GM18520 (cell line): ENCODE data around the gene PCBP3.
"Not testable (repeated sequence)": the region's sequence is repeated elsewhere in the genome, so short reads cannot be mapped to it uniquely, and the experiment has no call there.

Source experiments
- ATAC-seq: cut with Tn5 transposase; IDR thresholded peaks from one replicate; pipeline ENCODE4 v1.9.1; 2021; ENCODE audit not compliant: unreplicated experiment

Gene PCBP3

GRCh38 chr21:45823100-45823681 is 179.7 kb downstream of the PCBP3 start:
- ATAC-seq = no peak

DNA sequence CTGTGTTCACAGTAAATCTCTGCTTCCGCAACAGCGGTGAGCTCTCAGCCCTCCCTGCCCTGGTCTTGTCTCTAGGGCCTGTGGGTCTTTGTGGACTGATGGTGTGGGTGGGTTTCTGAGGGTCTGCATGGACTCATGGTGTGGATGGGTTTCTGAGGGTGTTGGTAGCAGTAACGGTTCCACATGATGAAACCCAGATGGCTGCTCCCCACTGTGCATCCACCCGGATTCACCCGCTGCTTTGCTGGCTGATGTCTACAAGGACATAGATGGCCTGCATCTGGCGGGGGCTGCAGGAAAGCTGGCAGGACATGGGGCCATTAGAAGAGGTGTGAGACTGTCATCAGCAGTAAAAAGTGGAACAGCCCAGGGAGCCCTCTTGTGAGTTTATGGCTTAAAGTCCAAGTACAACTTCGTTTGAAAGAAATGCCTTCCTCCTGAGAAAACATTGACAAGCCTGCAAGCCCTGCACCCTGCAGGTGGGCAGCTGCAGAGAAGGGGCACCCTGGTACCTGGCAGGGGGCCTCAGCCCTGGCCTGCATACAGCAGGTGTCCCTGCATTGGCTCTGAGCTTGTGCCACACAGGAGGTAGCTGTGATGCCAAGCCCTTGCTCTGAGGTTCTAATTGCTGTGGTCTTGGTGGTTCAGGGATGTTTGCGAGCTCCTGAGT is 181.2 kb downstream of the PCBP3 start:
- no peak for ATAC-seq

GRCh38 chr21:45825219-45825618 is 181.7 kb downstream of the PCBP3 start:
- ATAC-seq = no peak

DNA sequence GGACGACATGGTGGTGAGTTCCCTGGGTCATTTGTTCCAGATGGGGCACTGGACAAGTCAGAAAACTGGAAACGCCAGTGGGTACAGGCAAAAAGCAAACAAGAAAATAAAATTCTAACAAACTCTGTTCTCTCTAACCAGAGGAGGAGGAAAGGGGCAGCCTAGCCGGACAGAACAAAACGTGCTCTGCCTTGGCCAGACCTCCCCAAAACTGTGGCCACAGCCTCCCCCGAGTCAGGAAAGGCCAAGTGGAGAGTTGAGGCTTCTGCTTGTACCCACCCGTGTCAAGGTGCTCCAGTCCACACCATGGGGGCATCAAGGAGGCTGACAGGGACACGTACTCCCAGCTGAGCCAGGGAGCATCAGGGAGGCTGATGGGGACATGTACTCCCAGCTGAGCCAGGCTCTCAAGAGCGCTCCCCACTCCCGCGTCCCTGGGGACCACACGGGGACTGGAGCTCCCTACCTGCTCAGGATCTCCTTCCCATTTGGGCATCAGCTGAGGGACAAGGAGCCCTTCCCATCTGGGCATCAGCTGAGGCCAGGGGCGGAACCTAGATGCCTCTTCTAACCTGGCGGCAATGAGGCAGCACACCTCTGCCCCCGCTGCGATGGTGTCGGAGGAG is 183.3 kb downstream of the PCBP3 start:
- no peak for ATAC-seq

GRCh38 chr21:45827302-45827692 is 183.8 kb downstream of the PCBP3 start:
- ATAC-seq = no peak

DNA sequence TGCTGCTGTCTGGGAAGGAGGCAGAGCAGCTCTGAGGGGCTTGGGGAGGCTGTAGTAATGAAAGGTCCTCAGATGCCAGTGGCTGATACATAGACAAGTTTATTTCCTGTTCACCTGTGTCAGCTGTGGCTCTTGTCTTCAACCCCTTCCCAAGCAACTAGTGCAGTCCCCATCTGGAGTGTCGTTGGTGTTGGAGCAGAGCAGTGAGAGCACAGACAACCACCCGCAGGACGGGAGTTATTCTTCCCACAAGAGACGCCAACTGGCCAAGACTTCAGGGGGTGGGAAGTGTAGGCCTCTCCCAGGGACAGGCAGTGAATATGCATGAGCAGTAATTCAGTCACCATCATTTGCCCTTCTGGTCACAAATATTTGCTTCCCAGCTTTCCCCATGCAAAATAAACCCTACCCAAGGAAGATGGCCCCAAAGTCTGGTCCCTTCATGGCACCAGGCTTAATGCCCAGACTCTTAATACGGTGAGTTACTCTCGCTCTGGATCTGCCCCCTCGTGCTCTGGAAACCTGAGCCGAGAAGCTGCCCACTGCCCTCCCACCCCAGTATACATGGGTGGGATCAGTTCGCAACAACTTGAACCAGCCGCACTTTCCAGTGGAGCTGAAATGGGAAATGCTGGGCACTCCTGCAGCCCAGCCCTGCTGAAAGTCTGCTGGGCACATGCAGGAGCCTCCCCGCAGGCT is 184.5 kb downstream of the PCBP3 start:
- ATAC-seq = no peak

GRCh38 chr21:45828580-45829570 is 185.3 kb downstream of the PCBP3 start:
- ATAC-seq = no peak

- no peak for ATAC-seq
Measured at GRCh38 chr21:45829668-45830067, 186.1 kb downstream of the PCBP3 start.

DNA sequence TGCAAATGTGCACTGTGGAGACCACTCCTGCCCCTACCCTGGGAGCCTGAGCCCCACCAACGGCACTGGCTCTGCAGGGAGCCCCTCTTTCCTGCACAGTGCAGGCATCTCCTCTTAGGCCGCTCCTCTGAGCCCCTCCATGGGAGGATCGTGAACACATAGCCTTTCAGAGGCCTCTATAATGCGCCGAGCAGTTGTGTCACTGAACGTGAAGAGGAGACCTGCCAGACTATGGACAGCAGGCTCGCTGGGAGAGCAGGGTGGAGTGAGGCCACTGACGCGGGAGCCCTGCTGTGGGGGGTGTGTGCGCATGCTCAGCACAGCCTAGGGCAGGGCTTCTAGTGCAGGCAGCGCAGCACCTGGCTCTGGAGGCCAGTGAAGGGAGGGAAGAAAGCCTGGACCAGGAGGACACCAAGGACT is 186.7 kb downstream of the PCBP3 start:
- no peak for ATAC-seq

- ATAC-seq = no peak
Measured at GRCh38 chr21:45830720-45831366, 187.3 kb downstream of the PCBP3 start.

DNA sequence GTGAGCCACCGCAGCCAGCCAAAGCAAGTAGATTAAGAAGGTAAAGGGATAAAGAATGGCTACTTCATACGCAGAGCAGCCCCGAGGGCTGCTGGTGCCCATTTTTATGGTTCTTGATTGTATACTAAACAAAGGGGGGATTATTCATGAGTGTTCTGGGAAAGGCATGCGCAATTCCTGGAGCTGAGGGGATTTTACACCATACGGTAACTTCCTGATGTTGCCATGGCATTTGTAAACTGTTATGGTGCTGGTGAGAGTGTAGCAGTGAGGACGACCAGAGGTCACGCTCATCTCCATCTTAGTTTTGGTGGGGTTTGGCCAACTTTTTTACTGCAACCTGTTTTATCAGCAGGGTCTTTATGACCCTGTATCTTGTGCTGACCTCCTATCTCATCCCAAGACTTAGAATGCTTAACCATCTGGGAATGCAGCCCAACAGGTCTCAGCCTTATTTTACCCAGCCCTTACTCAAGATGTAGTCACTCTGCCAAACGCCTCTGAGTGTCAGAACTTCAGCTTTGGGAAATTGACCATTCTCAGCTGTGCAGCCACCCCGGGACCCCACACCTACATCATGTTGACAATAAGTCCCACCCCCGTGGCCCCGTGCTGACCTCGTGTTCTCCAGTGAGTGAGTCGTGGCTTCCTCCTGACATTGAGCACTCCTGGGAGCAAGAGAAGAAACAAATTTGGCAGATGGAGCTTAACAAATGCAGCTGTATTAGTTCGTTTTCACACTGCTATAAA is 188.6 kb downstream of the PCBP3 start:
- no peak for ATAC-seq

GRCh38 chr21:45832741-45833235 is 189.3 kb downstream of the PCBP3 start:
- ATAC-seq = not testable (repeated sequence)

DNA sequence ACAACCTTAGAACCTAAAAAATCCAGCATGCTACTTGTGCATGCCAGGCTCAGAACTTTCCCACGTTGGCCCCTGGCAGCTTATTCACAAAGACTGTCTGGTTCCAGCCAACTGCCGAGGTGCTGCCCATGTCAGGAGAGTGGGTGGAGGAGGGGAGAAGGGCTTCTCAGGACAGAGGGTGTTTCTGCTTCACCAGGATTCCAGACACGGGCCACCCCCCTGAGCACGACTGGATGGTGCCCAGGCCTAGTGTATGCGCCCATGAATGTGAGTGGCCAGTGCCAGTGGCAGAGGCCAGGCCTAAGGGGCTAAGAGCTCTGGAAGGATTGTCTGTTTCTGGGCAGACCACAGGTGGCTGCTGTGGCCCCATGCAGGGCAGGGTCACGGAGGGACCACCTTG is 189.9 kb downstream of the PCBP3 start:
- no peak for ATAC-seq

GRCh38 chr21:45834026-45834715 is 190.6 kb downstream of the PCBP3 start:
- ATAC-seq = no peak

DNA sequence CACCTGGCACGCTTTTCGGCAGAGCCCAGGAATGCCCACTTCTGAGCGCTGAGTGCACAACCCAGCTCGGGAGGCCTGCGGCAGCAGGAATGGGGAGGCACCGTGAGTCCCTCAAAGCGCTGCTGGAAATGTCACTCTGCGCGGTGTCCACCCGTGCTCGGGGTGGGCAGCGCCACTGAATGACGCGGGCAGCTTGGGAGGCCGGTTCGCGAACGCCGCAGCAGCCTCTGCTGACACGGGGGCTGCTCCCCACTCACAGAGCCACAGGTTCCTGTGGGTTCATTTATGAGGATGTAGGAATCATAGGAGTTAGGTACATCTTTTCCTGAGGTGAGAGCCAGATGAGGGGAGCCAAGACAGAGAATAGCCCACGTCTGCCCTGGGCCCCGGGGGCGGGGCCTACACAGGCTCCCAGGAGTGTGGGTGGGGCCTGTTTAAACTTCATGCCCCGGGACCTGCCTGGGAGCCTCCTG is 191.3 kb downstream of the PCBP3 start:
- ATAC-seq = no peak

GRCh38 chr21:45835301-45836267 is 192.1 kb downstream of the PCBP3 start:
- ATAC-seq = no peak

DNA sequence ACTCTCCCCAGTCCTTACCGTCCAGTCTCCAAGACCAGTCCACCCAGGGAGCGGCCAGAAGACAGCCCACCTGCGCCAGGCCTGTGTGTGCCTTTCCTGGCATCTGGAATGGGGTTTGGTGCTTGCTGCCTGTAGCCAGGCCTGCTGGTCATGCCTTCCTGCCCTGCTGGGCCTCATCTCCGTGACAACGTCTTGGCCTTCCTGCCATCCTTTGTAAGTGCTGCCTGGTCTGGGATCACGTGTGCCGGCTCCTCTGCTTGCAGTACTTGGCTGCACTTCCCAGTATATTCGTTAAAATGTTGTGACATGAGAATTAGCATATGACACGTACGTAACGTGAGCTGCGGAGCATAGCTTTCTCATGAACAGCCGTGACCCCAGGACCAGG is 192.7 kb downstream of the PCBP3 start:
- no peak for ATAC-seq
